GM13977 (cell line): Measurements from ENCODE around the gene ATF6B.

ENCODE experiments used
- DNase-seq: peaks from one replicate; pipeline ENCODE4 v3.0.0; 2012; ENCODE audit warnings: low spot score
- CTCF ChIP-seq: IDR thresholded peaks from 2 replicates; pipeline ENCODE4 v1.5.1; 2012; ENCODE audit warnings: mild to moderate bottlenecking, control low read depth; ENCODE audit not compliant: insufficient read depth; ENCODE audit errors: extremely low read depth, missing control alignments
- in situ Hi-C: fragments of 300-500 bp; cut with MboI; formaldehyde crosslinking; loops from one replicate; pipeline ENCODE4 v1.12.0; 2022; ENCODE audit warnings: low sequenced_read_pairs, low pct_unique_long_range_greater_than_20kb, mixed read lengths, inconsistent platforms; ENCODE audit not compliant: unreplicated experiment

The ATF6B gene

GRCh38 chr6:32173051-32173727, 45.1 kb upstream of the ATF6B start:
- no peak for TF ChIP-seq CTCF
- no peak for DNase-seq
- in situ Hi-C loops, result no loop called here

- no peak for DNase-seq
- in situ Hi-C loops, result no loop called here
- TF ChIP-seq CTCF, result no peak
These were observed 43.2 kb upstream of the ATF6B start for GRCh38 chr6:32171234-32171633.

GRCh38 chr6:32170294-32170693, 42.2 kb upstream of the ATF6B start:
- no peak for DNase-seq
- no peak for TF ChIP-seq CTCF

GRCh38 chr6:32168807-32169591, 41.0 kb upstream of the ATF6B start:
- TF ChIP-seq CTCF, result no peak
- in situ Hi-C loops, result no loop called here
- no peak for DNase-seq

More at GRCh38 chr6:32170294-32170693, 42.2 kb upstream of the ATF6B start:
- in situ Hi-C loops, result no loop called here

GRCh38 chr6:32168350-32168749, 40.3 kb upstream of the ATF6B start:
- no peak for DNase-seq
- in situ Hi-C loops, result no loop called here
- no peak for TF ChIP-seq CTCF

GRCh38 chr6:32167761-32168262, 39.8 kb upstream of the ATF6B start:
- TF ChIP-seq CTCF, result no peak
- in situ Hi-C loops, result no loop called here
- DNase-seq, result no peak
